GM10847 (cell line): ENCODE measurements around the gene MCM10.

Source experiments
- POLR2A ChIP-seq: IDR thresholded peaks from 2 replicates; pipeline ENCODE4 v1.6.1; 2011; ENCODE audit not compliant: insufficient read length; ENCODE audit errors: extremely low read depth

MCM10 gene

GRCh38 chr10:13152296-13152695, 9.1 kb upstream of the MCM10 start:
- TF ChIP-seq POLR2A, result no peak

GRCh38 chr10:13158401-13158800, 3.0 kb upstream of the MCM10 start:
- no peak for TF ChIP-seq POLR2A

DNA sequence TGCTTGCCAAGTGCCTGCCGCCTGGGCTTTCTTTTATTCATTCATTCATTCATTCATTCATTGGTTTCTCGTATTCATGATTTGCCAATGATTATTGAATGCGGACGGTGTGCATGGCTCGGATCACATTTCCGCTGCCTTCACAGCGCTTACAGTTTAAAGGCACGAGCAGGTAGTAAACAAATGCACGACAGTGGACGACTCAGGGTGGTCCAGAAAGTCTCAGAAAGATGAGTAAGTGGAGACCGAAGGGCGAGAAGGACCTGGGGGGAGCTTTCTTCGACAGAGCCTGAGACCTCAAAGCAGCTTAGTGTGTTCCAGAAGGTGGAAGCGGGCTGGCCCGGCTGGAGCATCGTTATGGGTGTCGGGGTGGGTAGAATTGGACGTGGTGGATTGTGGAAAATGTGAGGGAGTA, 506 bp downstream of the MCM10 start:
- TF ChIP-seq POLR2A, result no peak

DNA sequence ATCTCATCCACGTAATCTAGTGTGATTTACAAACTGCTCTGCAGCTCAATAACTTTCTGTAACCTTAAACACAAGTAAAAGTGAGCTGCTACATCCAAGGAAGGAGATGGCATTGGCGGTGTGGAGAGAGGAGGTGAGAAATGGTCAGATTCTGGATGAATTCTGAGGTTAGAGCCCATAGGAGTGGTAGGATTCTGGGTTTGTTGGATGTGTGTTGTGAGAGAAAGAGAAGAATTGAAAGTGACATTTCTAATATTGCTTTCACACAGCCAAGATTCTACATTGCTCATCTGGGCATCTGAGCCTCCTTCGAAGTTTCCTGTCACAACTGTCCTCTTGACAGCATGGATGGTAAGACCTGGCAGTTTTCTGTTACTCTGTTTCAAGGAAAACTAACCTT, 2.5 kb downstream of the MCM10 start:
- no peak for TF ChIP-seq POLR2A

DNA sequence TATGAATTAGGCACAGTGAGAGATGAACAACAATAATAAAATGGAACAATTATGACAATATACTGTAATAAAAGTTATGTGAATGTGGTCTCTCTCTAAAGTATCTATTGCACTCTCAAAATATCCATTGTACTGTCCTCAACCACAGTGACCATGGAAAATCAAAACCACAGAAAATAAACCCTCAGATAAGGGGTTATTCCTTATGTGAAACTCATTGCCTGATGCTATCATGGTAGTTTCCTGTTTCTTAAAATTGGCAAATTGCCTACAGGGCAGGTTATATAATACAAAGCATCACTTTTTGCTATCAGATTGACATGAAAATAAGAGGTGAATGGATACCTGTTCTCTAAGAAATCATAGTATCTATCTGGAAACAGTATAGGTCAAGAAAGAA, 3.8 kb downstream of the MCM10 start:
- TF ChIP-seq POLR2A, result no peak

DNA sequence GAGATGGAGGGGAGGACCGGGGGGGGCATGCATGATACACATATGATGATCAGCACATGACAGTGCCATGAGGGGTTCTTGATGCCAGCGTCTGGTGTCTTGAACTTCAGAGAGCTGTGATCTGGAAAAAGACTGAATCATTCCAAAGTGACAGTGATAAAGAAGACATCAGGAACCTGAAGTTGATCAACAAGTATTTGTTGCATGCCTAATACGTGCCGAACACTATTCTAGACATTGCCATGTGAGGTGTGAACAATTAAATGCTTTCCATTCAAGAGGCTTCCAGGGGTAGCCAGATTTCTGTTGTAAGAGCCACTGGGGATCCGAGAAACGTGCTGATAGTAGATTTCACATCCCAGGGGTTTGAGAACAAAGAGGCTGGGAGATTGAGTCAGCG, 6.2 kb downstream of the MCM10 start:
- no peak for TF ChIP-seq POLR2A

DNA sequence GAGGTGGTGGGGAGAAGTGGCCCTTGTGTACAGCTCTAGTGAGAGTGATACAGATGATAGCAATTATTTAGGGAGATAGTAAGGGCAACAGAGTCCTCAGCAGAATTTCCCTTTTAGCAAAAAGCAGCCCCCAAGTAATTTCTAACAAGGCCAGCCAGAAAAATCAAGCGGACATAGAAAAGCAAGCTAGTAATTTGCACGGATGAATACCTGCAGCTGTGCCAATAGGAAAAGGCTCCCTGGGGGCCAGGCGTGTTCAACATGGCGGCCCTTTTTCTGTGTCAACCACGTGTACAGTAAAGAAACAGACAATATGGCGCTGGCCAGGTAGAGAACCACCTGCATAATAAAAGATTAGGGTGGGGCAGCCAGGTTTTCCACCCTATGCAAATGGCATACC, 7.4 kb downstream of the MCM10 start:
- no peak for TF ChIP-seq POLR2A

- TF ChIP-seq POLR2A, result no peak
These were observed 12.3 kb downstream of the MCM10 start for GRCh38 chr10:13173616-13174015.

DNA sequence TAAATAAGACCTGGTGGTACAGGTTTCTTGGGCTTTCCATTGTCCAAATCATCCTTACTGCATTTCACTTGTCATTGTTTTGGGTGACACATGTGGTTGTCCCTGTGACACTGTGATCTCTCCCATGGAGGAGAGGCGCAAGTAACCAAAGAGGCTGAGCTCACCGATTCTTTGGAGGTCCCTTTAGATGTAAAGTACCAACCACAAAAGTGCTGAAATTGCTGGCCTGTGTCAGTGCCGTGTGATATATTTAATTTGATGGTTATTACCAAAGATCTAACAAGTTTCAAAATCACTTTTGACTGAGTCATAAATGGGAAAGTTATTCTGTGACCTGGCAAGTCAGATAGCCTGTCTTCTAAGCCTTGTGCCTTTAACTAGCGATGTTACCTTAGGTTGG, 19.4 kb downstream of the MCM10 start:
- no peak for TF ChIP-seq POLR2A

- TF ChIP-seq POLR2A, result no peak
These were observed 21.1 kb downstream of the MCM10 start for GRCh38 chr10:13182424-13182823.

DNA sequence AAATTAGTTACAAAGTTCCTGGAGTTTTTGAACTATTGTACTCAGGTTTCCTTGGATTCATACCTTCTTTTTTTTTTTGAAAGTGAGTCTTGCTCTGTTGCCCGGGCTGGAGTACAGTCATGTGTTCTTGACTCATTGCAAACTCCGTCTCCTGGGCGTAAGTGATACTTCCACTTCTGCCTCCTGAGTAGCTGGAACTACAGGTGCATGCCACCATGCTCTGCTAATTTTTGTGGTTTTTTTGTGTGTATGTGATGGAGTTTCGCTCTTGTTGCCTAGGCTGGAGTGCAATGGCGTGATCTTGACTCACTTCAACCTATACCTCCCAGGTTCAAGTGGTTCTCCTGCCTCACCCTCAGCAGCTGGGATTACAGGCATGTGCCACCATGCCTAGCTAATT, 22.3 kb downstream of the MCM10 start:
- TF ChIP-seq POLR2A, result no peak

GRCh38 chr10:13184276-13184675, 22.9 kb downstream of the MCM10 start:
- no peak for TF ChIP-seq POLR2A

GRCh38 chr10:13184730-13185514, 23.6 kb downstream of the MCM10 start:
- no peak for TF ChIP-seq POLR2A

DNA sequence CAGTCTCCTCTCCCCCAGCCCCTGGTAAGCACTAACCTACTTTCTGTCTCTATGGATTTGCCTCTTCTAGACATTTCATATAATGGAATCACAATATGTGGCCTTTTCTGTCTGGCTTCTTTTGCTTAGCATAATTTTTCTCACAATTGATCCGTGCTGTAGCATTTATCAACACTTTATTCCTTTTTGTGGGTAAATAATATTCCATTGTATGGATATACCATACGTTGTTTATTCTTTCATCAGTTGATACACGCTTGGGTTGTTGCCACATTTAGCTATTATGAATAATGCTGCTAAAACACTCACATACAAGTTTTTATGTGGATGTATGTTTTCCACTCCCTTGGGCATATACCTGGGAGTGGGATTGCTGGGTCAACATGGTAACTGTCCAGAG, 25.8 kb downstream of the MCM10 start:
- TF ChIP-seq POLR2A, result no peak

DNA sequence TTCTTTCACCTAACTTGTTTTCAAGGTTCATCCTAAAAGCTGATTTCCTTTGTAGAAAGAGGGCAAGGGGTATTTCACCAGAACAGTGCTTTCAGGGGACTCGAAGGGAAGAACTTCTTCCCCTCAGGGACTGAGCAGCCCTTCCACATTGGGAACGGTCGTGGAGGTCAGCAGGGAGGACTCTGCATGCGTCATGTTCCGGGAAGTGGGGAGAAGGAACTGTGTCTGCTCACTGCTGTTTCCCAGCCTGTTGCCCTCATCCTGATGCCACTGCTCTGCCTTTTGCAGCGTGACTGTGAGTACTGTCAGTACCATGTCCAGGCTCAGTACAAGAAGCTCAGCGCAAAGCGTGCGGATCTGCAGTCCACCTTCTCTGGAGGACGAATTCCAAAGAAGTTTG, 27.2 kb downstream of the MCM10 start:
- TF ChIP-seq POLR2A, result no peak

DNA sequence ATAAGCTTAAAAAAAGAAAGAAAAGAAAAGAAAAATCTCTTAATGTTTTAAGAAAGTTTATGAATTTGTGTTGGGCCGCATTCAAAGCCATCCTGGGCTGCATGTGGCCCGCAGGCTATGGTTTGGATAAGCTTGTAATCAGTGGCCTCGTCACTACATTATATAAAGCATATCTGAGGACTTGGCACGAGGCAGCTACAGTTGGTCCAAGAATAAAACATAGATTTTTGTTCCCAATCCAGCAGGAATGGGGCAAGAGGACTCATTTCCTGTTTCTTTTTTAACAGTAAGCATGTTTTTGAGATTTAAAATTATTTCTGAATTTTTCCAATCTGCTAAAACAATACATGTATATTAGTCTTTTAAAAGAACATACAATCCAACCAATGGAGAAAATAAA, 28.6 kb downstream of the MCM10 start:
- no peak for TF ChIP-seq POLR2A

DNA sequence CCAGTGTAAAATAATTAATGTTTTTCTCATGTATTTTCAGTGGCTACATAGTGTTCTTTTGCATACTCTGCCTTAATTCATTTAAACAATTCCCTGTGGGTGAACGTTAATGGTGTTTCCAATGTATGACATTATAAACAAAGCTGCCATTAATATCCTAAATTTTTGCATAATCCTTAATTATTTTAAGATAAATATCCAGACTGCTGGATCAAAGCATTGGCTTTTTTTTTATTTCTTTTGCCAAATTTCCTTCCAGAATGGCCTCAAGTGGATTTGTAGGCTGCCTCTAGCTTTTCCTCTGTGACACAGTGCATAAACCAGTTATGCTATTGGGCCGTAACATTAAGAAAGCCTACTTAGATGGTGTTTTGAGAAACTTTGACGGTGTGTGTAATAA, 29.5 kb downstream of the MCM10 start:
- no peak for TF ChIP-seq POLR2A

- no peak for TF ChIP-seq POLR2A
These were observed 30.0 kb downstream of the MCM10 start for GRCh38 chr10:13191362-13191761.

GRCh38 chr10:13193637-13194036, 32.3 kb downstream of the MCM10 start:
- no peak for TF ChIP-seq POLR2A
